Epithelial cell of umbilical artery (primary cell): ENCODE data around the gene LMOD3. TPM values are rescaled to one million over a fixed set of nuclear protein-coding genes. Genes with fewer than 3 reads are reported as not detected.

ENCODE experiments used
- total RNA-seq: library from RNA; depleted of rRNA; stranded (reverse); fragments of >200 nt; gene quantifications from 2 replicates; pipeline ENCODE4 v1.2.3, GENCODE V29; 2014

Gene LMOD3
- total RNA-seq, result under 0.01 TPM in 2 replicates

GRCh38 chr3:69122403-69122802 lies at the start of gene LMOD3:
TSS of gene LMOD3 (minus strand) at chr3:69122595. CDS start at chr3:69122386, 209 bp downstream.

GRCh38 chr3:69084326-69085167 lies 37.8 kb downstream of the LMOD3 start, which contains the start of gene ARL6IP5:
TSS of gene ARL6IP5 (plus strand) at chr3:69084937. CDS start at chr3:69085048, 111 bp downstream.

DNA sequence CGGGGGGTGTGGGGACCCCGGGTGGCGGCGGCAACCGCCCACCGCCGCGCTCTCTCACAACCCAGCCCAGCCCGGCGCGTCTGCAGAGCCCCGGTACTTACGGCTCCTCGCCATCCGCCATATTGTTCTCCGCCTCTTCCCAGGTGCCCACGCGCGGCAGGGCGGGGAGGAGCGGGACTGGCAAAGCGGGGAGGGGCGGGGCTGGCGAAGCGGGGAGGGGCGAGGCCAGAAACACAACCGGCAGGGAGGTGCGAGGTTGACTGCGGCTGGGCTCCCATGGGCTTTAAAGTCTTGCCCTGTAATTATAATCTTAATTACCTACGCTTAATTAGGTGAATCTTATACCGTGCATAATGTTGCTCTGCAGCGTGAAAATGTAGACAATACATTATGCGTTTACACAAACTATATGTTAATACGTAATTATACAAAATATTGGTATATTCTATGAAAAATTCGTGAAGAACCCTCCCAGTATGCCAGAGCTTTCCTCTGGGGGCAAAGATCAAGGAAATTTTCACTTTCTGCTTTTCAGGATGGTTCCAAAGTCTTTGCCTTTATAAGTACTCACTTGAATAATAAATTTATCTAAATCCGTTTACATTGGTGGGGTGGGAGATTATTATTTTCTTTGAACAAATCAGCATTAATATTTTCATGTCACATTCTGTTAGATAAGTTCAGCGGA lies 42.0 kb downstream of the LMOD3 start, which contains the start of gene UBA3:
UBA3 (minus strand) TSS at position 133 of the 688 bp plus-strand sequence; CDS start at position 121, 12 bp downstream.

Other genes starting within 250 kb of the LMOD3 start
- gene TAFA4, start 190.0 kb downstream of the LMOD3 start, total RNA-seq, result 0.32 TPM in 1 of 2 replicates, not detected in the other
- gene EOGT, start 108.9 kb downstream of the LMOD3 start, total RNA-seq, result 126 and 188 TPM in 2 replicates
- gene TMF1, start 70.3 kb downstream of the LMOD3 start, total RNA-seq, result 31.2 and 36.1 TPM in 2 replicates
- gene UBA3, start 42.2 kb downstream of the LMOD3 start, total RNA-seq, result 79.6 and 97.7 TPM in 2 replicates
- 107 and 109 TPM in 2 replicates for gene ARL6IP5, start 37.7 kb downstream of the LMOD3 start, total RNA-seq